HG03521 (cell line): Measurements from ENCODE around the gene C8B.

Experiments
- ATAC-seq: cut with Tn5 transposase; IDR thresholded peaks from one replicate; pipeline ENCODE4 v1.9.1; 2021; ENCODE audit warnings: mild to moderate bottlenecking, moderate library complexity; ENCODE audit not compliant: unreplicated experiment

The C8B gene

DNA sequence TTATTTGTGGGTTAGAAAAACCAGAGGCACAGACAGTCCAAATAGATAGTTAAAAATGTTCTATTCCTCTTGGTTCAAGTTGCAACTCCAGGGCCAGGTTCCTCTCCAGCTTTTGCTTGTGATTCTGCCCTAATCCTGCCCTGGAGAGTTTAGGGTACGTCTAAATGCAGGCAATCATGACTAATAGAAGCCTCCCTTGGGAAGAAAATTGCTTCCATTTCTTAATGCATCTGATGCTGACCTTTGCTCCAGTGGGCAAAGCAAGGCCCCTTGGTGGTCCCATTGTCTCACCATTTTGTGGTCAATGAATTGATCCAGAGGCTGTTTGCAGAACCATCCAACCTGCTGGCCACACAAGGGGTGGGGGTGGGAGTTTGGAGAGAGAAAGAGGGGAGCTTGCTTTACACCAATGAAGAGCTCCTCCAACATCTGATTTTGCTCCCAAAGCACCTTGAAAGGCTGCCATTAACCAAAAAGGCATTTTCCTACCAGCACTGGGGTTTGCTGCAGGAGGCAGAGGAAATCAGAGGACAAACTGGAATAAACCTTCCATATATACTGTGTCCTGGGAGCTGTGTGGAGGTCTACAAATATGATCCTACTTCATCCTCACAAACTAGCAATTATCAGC, 31.3 kb downstream of the C8B start:
- ATAC-seq = no peak

DNA sequence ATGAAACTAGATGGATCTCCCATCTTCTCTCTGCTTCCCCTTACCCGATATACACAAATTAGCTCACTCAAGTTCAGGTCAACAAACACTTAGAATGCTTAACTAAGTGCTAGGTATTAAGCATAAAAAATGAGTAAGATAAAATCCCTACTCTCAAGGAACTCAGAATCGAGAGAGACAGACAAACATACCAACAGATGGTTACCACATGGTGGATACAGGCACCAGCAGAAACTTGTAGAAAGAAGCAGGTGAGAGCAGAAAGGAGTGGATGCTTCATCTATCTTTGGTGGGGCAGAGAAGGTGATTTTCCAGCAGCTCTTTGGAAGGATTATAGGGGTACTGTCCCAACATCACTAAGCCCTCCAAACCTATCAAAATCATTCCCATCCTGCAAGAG, 32.2 kb downstream of the C8B start:
- no peak for ATAC-seq

GRCh38 chr1:56933161-56933560, 32.7 kb downstream of the C8B start:
- no peak for ATAC-seq

DNA sequence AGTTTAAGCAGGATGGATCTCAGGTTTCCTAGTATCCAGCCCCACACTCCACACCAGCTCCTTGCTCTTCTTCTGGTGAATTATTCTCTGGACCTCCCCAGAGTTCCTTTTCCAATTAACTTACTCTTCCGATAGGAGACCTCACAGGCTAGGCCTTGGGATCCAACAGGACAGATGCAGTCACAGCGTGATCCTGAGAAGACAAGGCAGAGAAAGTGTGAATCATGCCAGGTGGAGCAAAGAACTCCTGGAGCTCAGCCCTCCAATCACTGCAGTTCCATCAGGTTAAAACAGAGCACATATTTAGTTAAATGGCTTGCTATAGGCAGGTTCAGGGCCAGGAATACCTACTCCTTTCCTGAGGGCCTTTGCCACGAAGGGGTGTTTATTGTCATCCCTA, 34.1 kb downstream of the C8B start:
- no peak for ATAC-seq

- no peak for ATAC-seq
These were observed 34.6 kb downstream of the C8B start for GRCh38 chr1:56931211-56931610.

DNA sequence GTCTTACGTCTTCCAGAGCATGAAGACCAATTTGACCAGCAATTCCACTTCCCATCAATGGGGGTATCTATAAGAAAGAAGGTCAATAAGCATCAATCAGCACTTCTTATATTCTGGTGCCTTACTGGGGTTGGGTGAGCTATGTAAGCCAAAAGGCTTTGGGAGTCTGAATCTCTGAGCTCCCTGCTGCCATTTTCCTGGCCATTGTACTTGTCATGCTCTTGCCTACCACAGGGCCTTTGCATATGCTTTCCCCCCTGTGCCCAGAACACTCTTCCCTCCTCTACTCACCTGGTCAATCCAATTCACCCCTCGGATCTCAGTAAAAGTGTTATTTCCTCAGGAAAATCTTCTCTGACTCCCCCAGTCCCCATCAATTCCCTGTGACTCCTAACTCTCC, 36.3 kb downstream of the C8B start:
- no peak for ATAC-seq

- no peak for ATAC-seq
These were observed 37.8 kb downstream of the C8B start for GRCh38 chr1:56927986-56928385.

GRCh38 chr1:56927171-56927570, 38.6 kb downstream of the C8B start:
- no peak for ATAC-seq

DNA sequence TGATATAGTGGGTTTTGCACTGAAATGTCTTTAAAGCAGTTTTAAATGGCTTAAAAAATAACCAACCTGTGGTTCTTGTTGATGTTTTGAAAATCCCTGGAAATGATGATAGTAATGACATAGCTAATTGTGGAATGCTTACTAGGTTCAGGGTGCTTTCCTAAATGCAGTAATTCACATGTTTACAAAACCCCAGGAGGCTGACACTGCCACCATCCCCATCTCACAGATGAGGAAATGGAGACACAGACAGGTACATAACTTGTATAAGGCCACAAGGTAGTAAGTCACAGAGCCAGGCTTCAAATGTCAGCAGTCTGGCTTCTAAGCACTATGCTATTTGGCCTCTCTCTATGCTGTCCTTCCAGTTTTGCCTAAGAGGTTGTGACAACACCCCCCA, 40.6 kb downstream of the C8B start:
- no peak for ATAC-seq

GRCh38 chr1:56924116-56924515, 41.7 kb downstream of the C8B start:
- ATAC-seq = no peak

- no peak for ATAC-seq
These were observed 42.6 kb downstream of the C8B start for GRCh38 chr1:56923201-56923600.

DNA sequence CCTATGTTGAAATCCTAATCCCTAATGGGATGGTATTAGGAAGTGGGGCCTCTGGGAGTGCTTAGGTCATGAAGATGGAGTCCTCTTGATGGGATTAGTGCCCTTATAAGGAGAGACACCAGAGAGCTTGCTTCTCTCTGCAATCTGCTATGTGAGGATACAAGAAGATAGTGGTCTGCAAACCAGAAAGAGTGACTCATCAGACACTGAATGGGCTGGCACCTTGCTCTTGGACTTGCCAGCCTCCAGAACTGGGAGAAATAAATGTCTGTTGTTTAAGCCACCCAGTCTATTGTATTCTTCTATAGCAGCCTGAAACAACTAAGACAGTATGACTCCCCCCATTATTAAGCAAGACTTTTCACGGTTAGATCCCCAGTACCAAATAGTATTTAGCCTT, 43.3 kb downstream of the C8B start:
- ATAC-seq = no peak

DNA sequence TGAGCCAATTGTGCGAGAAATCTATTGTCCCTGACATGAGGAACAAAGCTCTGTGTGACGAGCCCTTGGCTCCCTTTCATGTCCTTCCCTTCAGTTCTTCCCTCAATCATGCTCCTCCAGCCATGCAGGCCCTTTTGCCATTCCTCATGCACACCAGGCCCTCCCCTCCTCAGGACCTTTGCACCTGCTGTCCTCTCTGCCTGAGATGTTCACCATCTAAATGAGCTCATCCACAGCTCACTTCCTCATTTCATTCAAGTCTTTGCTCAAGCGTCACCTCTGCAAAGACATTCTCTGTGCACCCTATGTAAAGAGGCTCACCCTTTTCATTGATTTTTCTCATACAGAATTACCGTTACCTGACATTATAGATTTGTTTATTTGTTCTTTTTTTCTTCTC, 43.7 kb downstream of the C8B start:
- peak; percentile 45 for ATAC-seq

DNA sequence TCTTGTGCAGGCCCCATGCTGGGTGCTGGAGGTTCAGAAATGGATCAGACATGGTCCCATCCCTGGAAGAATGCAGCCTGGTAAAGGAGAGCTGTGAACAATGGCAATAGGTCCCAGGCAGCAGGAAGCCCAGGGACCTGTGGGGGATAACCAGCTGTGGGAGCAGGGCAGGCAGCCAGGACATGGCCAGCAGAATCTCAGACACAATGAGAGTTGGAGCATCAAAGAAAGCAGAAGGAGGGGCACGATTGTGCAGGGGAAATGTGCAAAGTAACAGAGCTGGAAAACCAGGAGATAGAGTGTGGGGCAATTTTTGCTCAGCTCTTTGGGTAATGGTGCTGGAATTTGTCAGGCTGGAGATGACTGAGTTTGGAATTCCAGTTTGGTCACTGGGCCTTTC, 44.3 kb downstream of the C8B start:
- no peak for ATAC-seq

- ATAC-seq = no peak
These were observed 45.2 kb downstream of the C8B start for GRCh38 chr1:56920591-56921001.

GRCh38 chr1:56917356-56917755, 48.5 kb downstream of the C8B start:
- no peak for ATAC-seq

GRCh38 chr1:56916630-56917029, 49.2 kb downstream of the C8B start:
- ATAC-seq = no peak

- ATAC-seq = no peak
These were observed 49.9 kb downstream of the C8B start for GRCh38 chr1:56915960-56916359.

- no peak for ATAC-seq
These were observed 53.5 kb downstream of the C8B start for GRCh38 chr1:56912325-56912724.

DNA sequence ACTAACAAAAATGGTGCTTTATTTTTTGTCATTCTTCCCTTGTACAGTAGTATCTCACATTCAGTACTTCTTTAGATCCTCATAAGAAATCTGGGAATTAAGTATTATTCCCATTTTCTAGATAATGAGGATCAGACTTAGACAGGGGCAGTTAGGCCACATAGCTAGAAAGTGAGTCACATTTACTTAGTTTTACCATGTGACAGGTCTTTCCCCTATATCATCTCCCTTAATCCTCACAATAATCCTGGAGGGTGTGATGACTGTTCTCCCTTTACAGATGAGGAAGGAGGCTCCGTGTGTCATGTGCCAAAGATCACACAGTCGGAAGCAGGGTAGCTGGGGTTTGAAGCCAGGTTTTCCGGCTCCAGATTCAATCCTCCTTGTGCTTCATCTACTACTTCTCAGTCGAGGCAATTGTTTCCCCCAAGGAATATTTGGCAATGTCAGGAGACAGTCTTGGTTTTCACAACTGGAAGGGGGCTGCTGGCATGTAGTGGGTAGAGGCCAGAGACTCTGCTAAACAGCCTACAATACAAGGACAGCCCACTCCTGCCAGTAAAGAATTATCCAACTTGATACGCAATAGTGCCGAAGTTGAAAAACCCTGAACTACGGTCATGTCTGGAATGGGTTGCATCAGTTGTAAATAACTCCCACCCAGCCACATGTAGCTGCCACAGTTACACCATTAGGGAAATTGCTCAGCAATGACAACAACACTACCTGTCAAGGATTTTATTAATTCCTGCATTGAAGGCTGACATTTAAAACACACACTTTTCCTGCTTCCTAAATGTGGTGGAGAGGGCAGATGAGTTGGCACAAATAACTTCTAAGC, 54.5 kb downstream of the C8B start:
- no peak for ATAC-seq

GRCh38 chr1:56910441-56910985, 55.3 kb downstream of the C8B start:
- no peak for ATAC-seq

DNA sequence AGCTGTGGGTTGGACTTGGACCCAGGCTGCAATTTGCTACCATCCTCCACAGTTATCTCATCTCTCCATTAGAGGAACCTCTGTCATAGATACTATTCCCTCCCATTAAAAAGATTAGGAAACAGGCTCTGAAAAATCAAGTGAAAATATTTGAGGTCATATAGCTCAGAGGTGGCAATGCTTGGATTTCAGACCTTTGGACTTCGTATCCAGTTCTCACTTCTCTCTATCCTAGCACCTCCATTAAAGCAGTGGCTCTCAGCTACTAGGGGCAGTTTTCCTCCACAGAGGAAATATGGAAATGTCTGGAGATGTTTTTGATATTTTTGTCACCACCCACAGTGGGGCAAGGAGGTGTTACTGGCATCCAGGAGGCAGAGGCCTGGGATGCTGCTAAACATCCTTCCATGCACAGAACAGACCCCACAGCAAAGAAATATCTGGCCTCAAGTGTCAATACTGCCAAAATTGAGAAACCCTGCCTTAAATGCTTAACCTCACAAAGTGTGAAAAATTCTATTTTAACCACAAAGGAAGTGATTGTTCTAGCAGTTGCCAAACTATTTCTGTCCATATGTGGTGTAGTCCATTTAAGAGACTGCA, 57.1 kb downstream of the C8B start:
- no peak for ATAC-seq
